Thyroid gland (tissue), 4 donors: Measurements from ENCODE around the gene TTYH1.

Source experiments
- CTCF ChIP-seq, 6 experiments: fragments of 200-600 bp in 3 of 6; fragments of 450-650 bp in 3 of 6; sonication (generic) in 3 of 6; IDR thresholded peaks; one replicate each; pipeline ENCODE4 v1.5.1; 2016 to 2019; ENCODE audit warnings: antibody characterized with exemption in 6 of 6, mild to moderate bottlenecking in 2 of 6, inconsistent platforms in 1 of 6, moderate library complexity in 1 of 6
- POLR2A ChIP-seq, 2 donors: fragments of 450-650 bp; IDR thresholded peaks; one replicate each; pipeline ENCODE4 v1.6.1; 2017; ENCODE audit warnings: antibody characterized with exemption in 2 of 2, mild to moderate bottlenecking in 2 of 2, moderate library complexity in 1 of 2

- TF ChIP-seq CTCF (IDR thresholded peaks at IDR 0.05): no peak
- no peak for TF ChIP-seq POLR2A (IDR thresholded peaks at IDR 0.05)
Observed at GRCh38 chr19:54373781-54374631, 41.3 kb upstream of the TTYH1 start.
